Measurements from ENCODE around the gene UBE2E2.

UBE2E2 gene

GRCh38 chr3:23440416-23441294 lies 237.5 kb downstream of the UBE2E2 start:
- CTCF ChIA-PET, result no interaction called here
- Mint-ChIP-seq H3K27ac (peak overlapping the region; percentile 85), H3K4me3 (peak overlapping the region; percentile 50), H3K9me3 (no peaks in the 10 kb centered on the region), H3K4me1 (peaks cover 64% of the 10 kb centered on the region), H3K27me3 (no peaks in the 10 kb centered on the region), H3K36me3 (peaks cover 5% of the 10 kb centered on the region)
- no peak for DNase-seq

GRCh38 chr3:23442598-23443383 lies 239.7 kb downstream of the UBE2E2 start:
- peaks cover 5% of the 10 kb centered on the region for H3K36me3 Mint-ChIP-seq
- peak; percentile 29 for DNase-seq
- no peak overlapping the region for H3K27ac Mint-ChIP-seq
- H3K4me1 Mint-ChIP-seq, result peaks cover 60% of the 10 kb centered on the region
- no peaks in the 10 kb centered on the region for H3K9me3 Mint-ChIP-seq
- no peaks in the 10 kb centered on the region for H3K27me3 Mint-ChIP-seq
- no peak overlapping the region for H3K4me3 Mint-ChIP-seq
- CTCF ChIA-PET, result interaction anchor here (0.8 kb wide), 1 partner anchor 9 kb away, joined by 3 read pairs; no protein-coding TSS in a partner anchor

- peaks cover 5% of the 10 kb centered on the region for H3K36me3 Mint-ChIP-seq
- no peaks in the 10 kb centered on the region for H3K9me3 Mint-ChIP-seq
- H3K27me3 Mint-ChIP-seq, result no peaks in the 10 kb centered on the region
- peaks cover 47% of the 10 kb centered on the region for H3K4me1 Mint-ChIP-seq
- no peak overlapping the region for H3K27ac Mint-ChIP-seq
- no peak overlapping the region for H3K4me3 Mint-ChIP-seq
- CTCF ChIA-PET, result interaction anchor here (1.1 kb wide), 1 partner anchor 12 kb away, joined by 3 read pairs; no protein-coding TSS in a partner anchor
- no peak for DNase-seq
These were observed 241.3 kb downstream of the UBE2E2 start for GRCh38 chr3:23444386-23444785.

- Mint-ChIP-seq H3K36me3 (peaks cover 3% of the 10 kb centered on the region), H3K9me3 (no peaks in the 10 kb centered on the region), H3K4me3 (no peak overlapping the region), H3K27me3 (no peaks in the 10 kb centered on the region), H3K27ac (no peak overlapping the region), H3K4me1 (peaks cover 30% of the 10 kb centered on the region)
- CTCF ChIA-PET, result no interaction called here
- DNase-seq, result no peak
These were observed 243.2 kb downstream of the UBE2E2 start for GRCh38 chr3:23446301-23446700.

GRCh38 chr3:23448998-23449537 lies 245.9 kb downstream of the UBE2E2 start:
- H3K9me3 Mint-ChIP-seq, result no peaks in the 10 kb centered on the region
- H3K4me1 Mint-ChIP-seq, result peaks cover 4% of the 10 kb centered on the region
- H3K4me3 Mint-ChIP-seq, result no peak overlapping the region
- CTCF ChIA-PET, result no interaction called here
- no peaks in the 10 kb centered on the region for H3K27me3 Mint-ChIP-seq
- H3K36me3 Mint-ChIP-seq, result peaks cover 3% of the 10 kb centered on the region
- H3K27ac Mint-ChIP-seq, result no peak overlapping the region
- DNase-seq, result no peak

- no peaks in the 10 kb centered on the region for H3K9me3 Mint-ChIP-seq
- H3K4me3 Mint-ChIP-seq, result no peak overlapping the region
- peaks cover 3% of the 10 kb centered on the region for H3K36me3 Mint-ChIP-seq
- no peaks in the 10 kb centered on the region for H3K27me3 Mint-ChIP-seq
- CTCF ChIA-PET, result no interaction called here
- H3K27ac Mint-ChIP-seq, result no peak overlapping the region
- DNase-seq, result no peak
- no peaks in the 10 kb centered on the region for H3K4me1 Mint-ChIP-seq
These were observed 246.9 kb downstream of the UBE2E2 start for GRCh38 chr3:23450051-23450450.

- Mint-ChIP-seq H3K9me3 (no peaks in the 10 kb centered on the region), H3K27me3 (no peaks in the 10 kb centered on the region), H3K27ac (no peak overlapping the region), H3K4me1 (no peaks in the 10 kb centered on the region), H3K4me3 (no peak overlapping the region), H3K36me3 (no peaks in the 10 kb centered on the region)
- CTCF ChIA-PET, result no interaction called here
- no peak for DNase-seq
These were observed 247.7 kb downstream of the UBE2E2 start for GRCh38 chr3:23450806-23451205.

- no peaks in the 10 kb centered on the region for H3K27me3 Mint-ChIP-seq
- H3K36me3 Mint-ChIP-seq, result no peaks in the 10 kb centered on the region
- CTCF ChIA-PET, result no interaction called here
- H3K4me3 Mint-ChIP-seq, result no peak overlapping the region
- H3K9me3 Mint-ChIP-seq, result no peaks in the 10 kb centered on the region
- H3K4me1 Mint-ChIP-seq, result peaks cover 4% of the 10 kb centered on the region
- DNase-seq, result no peak
- no peak overlapping the region for H3K27ac Mint-ChIP-seq
These were observed 249.3 kb downstream of the UBE2E2 start for GRCh38 chr3:23452408-23452807.

GRCh38 chr3:23455084-23455483 lies 252.0 kb downstream of the UBE2E2 start:
- Mint-ChIP-seq H3K27me3 (no peaks in the 10 kb centered on the region), H3K4me3 (no peak overlapping the region), H3K36me3 (peaks cover 2% of the 10 kb centered on the region), H3K27ac (no peak overlapping the region), H3K4me1 (peaks cover 12% of the 10 kb centered on the region), H3K9me3 (no peaks in the 10 kb centered on the region)
- CTCF ChIA-PET, result no interaction called here
- no peak for DNase-seq

- no peaks in the 10 kb centered on the region for H3K9me3 Mint-ChIP-seq
- no peak overlapping the region for H3K4me3 Mint-ChIP-seq
- peaks cover 2% of the 10 kb centered on the region for H3K36me3 Mint-ChIP-seq
- CTCF ChIA-PET, result no interaction called here
- H3K4me1 Mint-ChIP-seq, result peaks cover 12% of the 10 kb centered on the region
- no peaks in the 10 kb centered on the region for H3K27me3 Mint-ChIP-seq
- H3K27ac Mint-ChIP-seq, result no peak overlapping the region
- DNase-seq, result no peak
These were observed 252.6 kb downstream of the UBE2E2 start for GRCh38 chr3:23455775-23456174.

- Mint-ChIP-seq H3K9me3 (no peaks in the 10 kb centered on the region), H3K27me3 (no peaks in the 10 kb centered on the region), H3K36me3 (peaks cover 2% of the 10 kb centered on the region), H3K4me3 (no peak overlapping the region), H3K27ac (no peak overlapping the region), H3K4me1 (peaks cover 12% of the 10 kb centered on the region)
- no peak for DNase-seq
- CTCF ChIA-PET, result no interaction called here
These were observed 254.6 kb downstream of the UBE2E2 start for GRCh38 chr3:23457697-23458096.

- no peak overlapping the region for H3K27ac Mint-ChIP-seq
- CTCF ChIA-PET, result no interaction called here
- H3K36me3 Mint-ChIP-seq, result peaks cover 2% of the 10 kb centered on the region
- no peak for DNase-seq
- H3K4me1 Mint-ChIP-seq, result peaks cover 12% of the 10 kb centered on the region
- no peaks in the 10 kb centered on the region for H3K27me3 Mint-ChIP-seq
- no peaks in the 10 kb centered on the region for H3K9me3 Mint-ChIP-seq
- no peak overlapping the region for H3K4me3 Mint-ChIP-seq
These were observed 256.3 kb downstream of the UBE2E2 start for GRCh38 chr3:23459465-23459864.

GRCh38 chr3:23459889-23460546 lies 256.9 kb downstream of the UBE2E2 start:
- no peak for DNase-seq
- Mint-ChIP-seq H3K9me3 (no peaks in the 10 kb centered on the region), H3K4me1 (peaks cover 12% of the 10 kb centered on the region), H3K27ac (no peak overlapping the region), H3K27me3 (no peaks in the 10 kb centered on the region), H3K4me3 (no peak overlapping the region), H3K36me3 (peaks cover 2% of the 10 kb centered on the region)
- CTCF ChIA-PET, result no interaction called here

- H3K27ac Mint-ChIP-seq, result no peak overlapping the region
- CTCF ChIA-PET, result no interaction called here
- H3K4me3 Mint-ChIP-seq, result no peak overlapping the region
- H3K9me3 Mint-ChIP-seq, result no peaks in the 10 kb centered on the region
- H3K27me3 Mint-ChIP-seq, result no peaks in the 10 kb centered on the region
- H3K36me3 Mint-ChIP-seq, result peaks cover 2% of the 10 kb centered on the region
- no peak for DNase-seq
- H3K4me1 Mint-ChIP-seq, result peaks cover 12% of the 10 kb centered on the region
These were observed 257.9 kb downstream of the UBE2E2 start for GRCh38 chr3:23461069-23461468.
